GM12892 (cell line): ENCODE data around the gene NEK6.

Experiments
- POLR2A ChIP-seq: IDR thresholded peaks from 2 replicates; pipeline ENCODE4 v1.6.1; 2011; ENCODE audit warnings: low read depth, low read length, control low read depth
- TAF1 ChIP-seq: IDR thresholded peaks from 2 replicates; pipeline ENCODE4 v1.6.1; 2011; ENCODE audit warnings: low read depth, mild to moderate bottlenecking, control low read depth, low read length, borderline replicate concordance

- TF ChIP-seq POLR2A (no peak), TAF1 (no peak)
Measured at GRCh38 chr9:124377551-124378406, 120.0 kb downstream of the NEK6 start.
